ENCODE results near the gene TNIK.
"Not testable (repeated sequence)": the region's sequence is repeated elsewhere in the genome, so short reads cannot be mapped to it uniquely, and the experiment has no call there.

TNIK gene

GRCh38 chr3:171427771-171428320 is 32.4 kb downstream of the TNIK start:
- H3K27ac ChIP-seq: no peak overlapping the region

GRCh38 chr3:171424063-171424462 is 36.1 kb downstream of the TNIK start:
- H3K27ac ChIP-seq, H3K4me3 ChIP-seq: not testable (repeated sequence)

More at GRCh38 chr3:171427771-171428320, 32.4 kb downstream of the TNIK start:
- no peak overlapping the region for H3K4me3 ChIP-seq

GRCh38 chr3:171422855-171423254 is 37.4 kb downstream of the TNIK start:
- not testable (repeated sequence) for H3K27ac ChIP-seq, H3K4me3 ChIP-seq

- Histone ChIP-seq H3K4me3 (no peak overlapping the region), H3K27ac (no peak overlapping the region)
These were observed 39.5 kb downstream of the TNIK start for GRCh38 chr3:171420667-171421066.

- Histone ChIP-seq H3K4me3 (no peak overlapping the region), H3K27ac (no peak overlapping the region)
These were observed 40.7 kb downstream of the TNIK start for GRCh38 chr3:171419457-171419856.

- no peak overlapping the region for H3K4me3 ChIP-seq
- H3K27ac ChIP-seq: no peak overlapping the region
These were observed 42.4 kb downstream of the TNIK start for GRCh38 chr3:171417813-171418212.

GRCh38 chr3:171417137-171417536 is 43.1 kb downstream of the TNIK start:
- Histone ChIP-seq H3K27ac (no peak overlapping the region), H3K4me3 (no peak overlapping the region)

GRCh38 chr3:171416666-171417065 is 43.5 kb downstream of the TNIK start:
- no peak overlapping the region for H3K27ac ChIP-seq
- no peak overlapping the region for H3K4me3 ChIP-seq

- H3K4me3 ChIP-seq: no peak overlapping the region
- no peak overlapping the region for H3K27ac ChIP-seq
These were observed 44.1 kb downstream of the TNIK start for GRCh38 chr3:171416061-171416460.

GRCh38 chr3:171415070-171415469 is 45.1 kb downstream of the TNIK start:
- Histone ChIP-seq H3K4me3 (no peak overlapping the region), H3K27ac (no peak overlapping the region)

GRCh38 chr3:171412473-171412872 is 47.7 kb downstream of the TNIK start:
- H3K4me3 ChIP-seq: no peak overlapping the region
- H3K27ac ChIP-seq: no peak overlapping the region

GRCh38 chr3:171412054-171412453 is 48.2 kb downstream of the TNIK start:
- Histone ChIP-seq H3K27ac (no peak overlapping the region), H3K4me3 (no peak overlapping the region)

- no peak overlapping the region for H3K4me3 ChIP-seq
- H3K27ac ChIP-seq: no peak overlapping the region
These were observed 50.0 kb downstream of the TNIK start for GRCh38 chr3:171410186-171410585.

GRCh38 chr3:171407759-171408158 is 52.4 kb downstream of the TNIK start:
- Histone ChIP-seq H3K27ac (no peak overlapping the region), H3K4me3 (no peak overlapping the region)

- Histone ChIP-seq H3K27ac (no peak overlapping the region), H3K4me3 (no peak overlapping the region)
These were observed 55.7 kb downstream of the TNIK start for GRCh38 chr3:171404376-171404967.

- no peak overlapping the region for H3K4me3 ChIP-seq
- H3K27ac ChIP-seq: no peak overlapping the region
These were observed 57.9 kb downstream of the TNIK start for GRCh38 chr3:171402281-171402680.

- Histone ChIP-seq H3K4me3 (no peak overlapping the region), H3K27ac (no peak overlapping the region)
These were observed 58.8 kb downstream of the TNIK start for GRCh38 chr3:171401432-171401831.

- H3K27ac ChIP-seq: no peak overlapping the region
These were observed 60.4 kb downstream of the TNIK start for GRCh38 chr3:171399842-171400241.

GRCh38 chr3:171398343-171398742 is 61.9 kb downstream of the TNIK start:
- Histone ChIP-seq H3K27ac (no peak overlapping the region), H3K4me3 (no peak overlapping the region)

More at GRCh38 chr3:171399842-171400241, 60.4 kb downstream of the TNIK start:
- H3K4me3 ChIP-seq: no peak overlapping the region

GRCh38 chr3:171397089-171397488 is 63.1 kb downstream of the TNIK start:
- no peak overlapping the region for H3K4me3 ChIP-seq
- no peak overlapping the region for H3K27ac ChIP-seq

- no peak overlapping the region for H3K27ac ChIP-seq
- no peak overlapping the region for H3K4me3 ChIP-seq
These were observed 64.2 kb downstream of the TNIK start for GRCh38 chr3:171396048-171396447.

Measured in skin epidermis (tissue), 12 donors.